GM19397 (cell line): ENCODE data around the gene NFE2L1.
A peak's percentile ranks its signal among the peaks of the same experiment; 100 is the strongest.
"Not testable (repeated sequence)": the region's sequence is repeated elsewhere in the genome, so short reads cannot be mapped to it uniquely, and the experiment has no call there.

Source experiments
- ATAC-seq: cut with Tn5 transposase; IDR thresholded peaks from one replicate; pipeline ENCODE4 v1.9.1; 2021; ENCODE audit warnings: mild to moderate bottlenecking, moderate library complexity; ENCODE audit not compliant: unreplicated experiment

Gene NFE2L1

DNA sequence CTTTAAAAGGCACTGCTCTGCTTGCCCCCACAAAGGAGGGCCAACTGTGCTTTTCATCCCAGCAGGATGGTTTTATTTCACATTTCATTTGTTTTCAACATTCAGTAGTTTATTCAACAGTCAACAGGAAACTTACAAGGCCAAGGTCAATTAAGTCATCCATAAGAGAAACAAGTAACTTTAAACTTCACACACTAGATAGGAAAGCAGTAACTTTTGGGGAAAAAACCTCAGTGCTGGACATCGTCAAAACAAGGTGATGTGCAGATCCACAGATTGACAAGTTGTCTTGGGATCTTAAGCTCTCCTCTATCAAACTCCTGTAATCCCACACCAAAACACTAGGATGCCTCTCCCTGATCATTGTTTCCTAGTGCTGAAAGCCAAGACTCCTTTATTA is 18.5 kb downstream of the NFE2L1 start:
- no peak for ATAC-seq

- no peak for ATAC-seq
These were observed 19.1 kb downstream of the NFE2L1 start for GRCh38 chr17:48067245-48067644.

- not testable (repeated sequence) for ATAC-seq
These were observed 19.6 kb downstream of the NFE2L1 start for GRCh38 chr17:48067808-48068207.

- ATAC-seq: no peak
These were observed 20.4 kb downstream of the NFE2L1 start for GRCh38 chr17:48068491-48068961.

DNA sequence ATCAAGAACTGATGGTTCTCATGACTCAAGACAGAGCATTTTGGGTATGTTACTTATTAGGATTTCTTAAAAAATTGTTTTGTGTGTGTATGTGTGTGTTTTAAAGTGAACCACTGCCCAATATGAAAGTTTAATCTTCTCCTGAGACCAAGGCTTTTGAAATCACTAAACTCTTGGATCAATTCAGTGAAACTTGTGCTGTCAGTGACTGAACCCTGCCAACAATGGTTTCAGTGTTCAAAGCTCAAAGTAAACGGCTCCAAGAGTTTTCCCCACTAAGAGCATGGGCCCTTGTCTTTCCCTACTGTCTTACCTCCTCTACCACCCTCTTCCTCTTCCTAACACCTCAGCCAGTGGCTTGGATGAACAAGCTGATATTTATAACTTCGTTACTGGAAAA is 22.0 kb downstream of the NFE2L1 start:
- ATAC-seq: no peak

GRCh38 chr17:48071654-48072053 is 23.5 kb downstream of the NFE2L1 start:
- ATAC-seq: no peak

- ATAC-seq: not testable (repeated sequence)
These were observed 24.7 kb downstream of the NFE2L1 start for GRCh38 chr17:48072811-48073210.

- not testable (repeated sequence) for ATAC-seq
These were observed 25.5 kb downstream of the NFE2L1 start for GRCh38 chr17:48073566-48074094.

- ATAC-seq: no peak
These were observed 26.3 kb downstream of the NFE2L1 start for GRCh38 chr17:48074322-48075081.

GRCh38 chr17:48077152-48077551 is 29.0 kb downstream of the NFE2L1 start:
- ATAC-seq: not testable (repeated sequence)

DNA sequence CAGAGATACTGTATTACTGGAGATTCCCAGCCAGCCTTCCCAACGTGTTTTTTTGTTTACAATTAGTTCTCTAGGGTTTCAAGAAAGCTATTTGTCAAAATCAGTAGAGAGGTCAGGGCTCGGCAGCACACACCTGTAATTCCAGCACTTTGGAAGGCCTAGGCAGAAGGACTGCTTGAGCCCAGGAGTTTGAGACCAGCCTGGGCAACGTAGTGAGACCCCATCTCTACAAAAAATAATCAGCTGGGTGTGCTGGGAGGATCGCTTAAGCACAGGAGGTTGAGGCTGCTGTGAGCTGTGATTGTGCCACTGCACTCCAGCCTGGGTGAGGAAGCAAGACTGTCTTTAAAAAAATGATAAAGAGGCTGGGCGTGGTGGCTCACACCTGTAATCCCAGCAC is 33.7 kb downstream of the NFE2L1 start:
- ATAC-seq: no peak

DNA sequence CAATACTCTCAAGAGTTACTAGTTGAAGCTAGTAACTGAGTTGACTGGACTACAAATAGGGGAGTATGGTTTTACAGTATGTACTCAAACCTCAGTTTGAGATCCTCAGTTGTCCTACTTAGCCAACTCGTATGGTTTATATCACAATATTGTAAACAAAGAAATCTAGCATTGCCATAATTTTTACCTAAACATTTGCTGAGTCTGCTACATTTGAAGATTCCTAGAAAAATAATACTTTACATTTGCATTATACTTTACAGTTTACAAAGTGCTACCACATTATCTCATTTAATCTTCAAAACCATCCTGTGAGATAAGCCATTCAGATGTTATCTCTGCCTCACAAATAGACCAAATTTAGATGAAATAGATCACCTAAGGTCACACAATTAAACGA is 36.8 kb downstream of the NFE2L1 start:
- ATAC-seq: no peak

DNA sequence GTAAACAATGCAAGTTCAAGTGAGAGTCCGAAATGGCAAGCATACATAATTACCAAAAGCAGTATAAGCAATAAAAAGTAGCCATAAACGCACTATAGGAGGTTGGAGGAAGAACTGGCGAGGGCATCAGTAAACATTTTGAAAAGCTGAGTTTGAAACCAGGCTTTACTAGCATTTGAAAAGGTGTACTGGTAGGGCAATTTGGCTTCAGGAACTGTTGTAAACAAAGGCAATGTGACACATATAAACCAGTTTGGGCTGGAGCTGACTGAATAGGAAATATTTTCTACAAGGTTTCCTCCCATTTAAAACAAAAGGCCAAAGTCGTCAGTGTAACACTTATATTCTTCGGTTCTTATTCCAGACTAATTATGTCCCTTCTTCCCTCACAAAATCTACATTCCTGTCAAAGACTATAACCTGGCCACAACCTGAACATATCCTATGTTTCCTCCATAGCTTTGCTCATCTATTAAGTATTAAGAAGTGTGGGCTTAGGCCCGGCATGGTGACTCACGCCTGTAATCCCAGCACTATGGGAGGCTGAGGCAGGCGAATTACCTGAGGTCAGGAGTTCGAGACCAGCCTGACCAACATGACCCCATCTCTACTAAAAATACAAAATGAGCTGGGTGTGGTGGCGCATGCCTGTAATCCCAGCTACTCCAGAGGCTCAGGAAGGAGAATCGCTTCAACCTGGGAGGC is 45.3 kb downstream of the NFE2L1 start:
- ATAC-seq: no peak

DNA sequence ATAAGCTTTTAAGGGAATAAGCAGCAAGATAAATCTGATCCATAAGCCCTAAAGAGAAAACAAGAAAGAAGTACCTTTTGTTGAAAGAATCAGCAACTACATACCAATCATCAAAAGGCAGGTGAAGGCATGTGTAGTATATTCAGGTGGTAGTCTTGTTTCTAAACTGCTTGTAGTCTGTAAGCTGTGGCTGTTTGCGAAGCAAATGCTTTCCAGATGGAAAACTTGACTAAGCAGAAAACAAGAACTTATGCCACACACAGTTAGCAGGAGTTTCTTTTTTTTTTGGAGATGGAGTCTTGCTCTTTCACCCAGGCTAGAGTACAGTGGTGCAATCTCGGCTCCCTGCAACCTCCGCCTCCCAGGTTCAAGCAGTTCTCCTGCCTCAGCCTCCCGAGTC is 47.5 kb downstream of the NFE2L1 start:
- no peak for ATAC-seq

DNA sequence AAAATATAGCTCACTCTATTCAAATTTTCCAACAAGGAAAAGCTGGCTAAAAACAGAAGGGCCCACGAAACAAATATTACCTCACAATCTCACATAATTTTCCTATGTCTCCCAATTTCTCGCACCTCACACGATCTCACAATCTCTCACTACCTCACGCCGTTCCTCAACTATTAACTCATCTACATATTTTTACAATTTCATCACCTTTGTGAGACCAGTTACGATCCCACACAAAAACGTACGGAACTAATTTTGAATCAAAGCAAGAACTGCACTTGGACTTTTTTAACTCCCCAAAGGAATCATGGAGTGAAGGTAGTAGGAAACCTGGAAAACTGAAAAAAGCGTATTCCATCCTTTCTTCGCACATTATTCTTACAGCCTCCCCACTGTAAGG is 52.0 kb downstream of the NFE2L1 start:
- ATAC-seq: no peak

DNA sequence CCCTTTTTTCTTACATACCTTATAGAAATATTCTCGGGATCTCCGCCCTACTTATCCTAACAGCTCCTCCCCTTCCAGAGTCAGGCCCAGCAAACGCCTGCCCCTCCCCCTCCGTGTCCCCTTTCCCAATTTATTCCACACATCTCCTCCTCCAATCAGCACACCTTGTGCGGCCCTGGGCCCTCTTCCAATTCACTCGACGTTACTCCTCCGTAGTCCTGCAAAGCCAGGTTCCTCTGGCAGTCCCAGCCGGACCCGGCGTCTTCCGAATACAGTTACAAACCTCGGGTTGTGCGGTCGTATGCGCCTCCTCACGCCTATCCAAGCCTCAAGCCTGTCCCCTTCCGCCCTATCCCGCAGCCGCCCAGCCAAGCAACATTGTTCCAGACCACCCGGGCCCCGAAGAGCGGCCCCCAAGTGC is 52.4 kb downstream of the NFE2L1 start:
- ATAC-seq: no peak

GRCh38 chr17:48101012-48101720 is 53.0 kb downstream of the NFE2L1 start, which contains the start of gene CBX1:
Gene CBX1 (minus strand): TSS chr17:48101478. CDS start chr17:48077004, 24,474 bp downstream.
- peak; percentile 91 for ATAC-seq

GRCh38 chr17:48102043-48102750 is 54.0 kb downstream of the NFE2L1 start:
- ATAC-seq: no peak

GRCh38 chr17:48102798-48103715 is 54.9 kb downstream of the NFE2L1 start:
- ATAC-seq: no peak

- no peak for ATAC-seq
These were observed 56.3 kb downstream of the NFE2L1 start for GRCh38 chr17:48104440-48104839.
